Posterior cingulate gyrus (tissue), 11 donors: Measurements from ENCODE around the gene MED15.

ENCODE experiments used
- DNase-seq, 10 donors: peaks; one replicate each; pipeline versions ENCODE4 v3.0.0 to v3.0.0-alpha.2; 2020 to 2021; ENCODE audit warnings: mixed read lengths in 3 of 10
- intact Hi-C: fragments of 100-400 bp; cut with DNase I; formaldehyde crosslinking; loops from one replicate; pipeline ENCODE4 v1.15.1; 2023

The MED15 gene

DNA sequence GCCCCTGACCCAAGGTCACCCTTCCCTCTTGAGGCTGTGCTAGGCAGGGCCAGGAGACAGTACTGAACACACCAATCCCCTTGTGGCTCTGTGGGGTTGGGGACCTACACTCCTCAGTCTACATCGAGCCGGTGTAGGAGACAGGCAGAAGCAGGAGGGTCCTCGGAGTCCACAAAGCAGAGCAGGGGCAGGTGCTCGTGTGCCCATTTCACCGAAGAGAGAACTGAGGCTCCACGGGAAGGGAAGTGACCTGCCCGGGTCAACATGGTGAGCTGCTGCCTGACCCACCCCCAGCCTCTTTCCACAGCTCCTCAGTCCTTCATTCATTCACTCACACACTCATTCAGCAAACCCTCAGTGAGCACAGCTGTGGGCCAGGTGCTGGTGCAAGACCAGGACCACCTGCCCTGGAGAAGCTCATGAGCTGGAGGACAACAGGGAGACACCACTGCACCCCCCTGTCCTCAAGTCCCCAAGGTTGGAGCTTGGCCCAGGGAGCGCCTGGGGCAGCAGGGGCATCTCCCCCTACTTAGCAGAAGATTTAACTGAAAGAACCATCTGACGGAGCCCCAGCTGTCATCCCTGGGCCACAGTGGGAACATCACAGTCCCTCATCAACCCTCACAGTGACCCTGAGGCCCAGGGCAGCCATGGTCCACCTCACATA lies 127.3 kb downstream of the MED15 start:
- intact Hi-C loops: no loop called here
- peak in 1 of 10 donors; percentile 65 for DNase-seq

DNA sequence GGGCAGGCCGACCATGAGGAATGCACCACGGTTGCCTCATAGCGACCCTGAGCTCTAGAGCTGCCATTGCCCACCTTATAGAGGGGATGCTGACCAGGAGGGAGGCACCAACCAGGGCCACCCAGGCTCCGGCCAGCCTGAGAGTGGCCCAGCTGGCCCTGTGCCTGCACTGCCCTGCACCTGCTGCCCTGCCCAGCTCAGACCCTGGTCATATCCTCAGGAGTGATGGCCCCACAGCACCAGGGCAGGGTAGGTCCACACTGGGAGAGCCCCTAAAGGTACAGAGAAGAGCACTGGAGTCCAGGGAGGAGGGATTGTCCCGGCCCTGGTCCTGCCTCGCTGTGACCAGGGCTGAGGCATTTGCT lies 127.8 kb downstream of the MED15 start:
- DNase-seq: peak in 1 of 10 donors; percentile 77
- intact Hi-C loops: no loop called here

DNA sequence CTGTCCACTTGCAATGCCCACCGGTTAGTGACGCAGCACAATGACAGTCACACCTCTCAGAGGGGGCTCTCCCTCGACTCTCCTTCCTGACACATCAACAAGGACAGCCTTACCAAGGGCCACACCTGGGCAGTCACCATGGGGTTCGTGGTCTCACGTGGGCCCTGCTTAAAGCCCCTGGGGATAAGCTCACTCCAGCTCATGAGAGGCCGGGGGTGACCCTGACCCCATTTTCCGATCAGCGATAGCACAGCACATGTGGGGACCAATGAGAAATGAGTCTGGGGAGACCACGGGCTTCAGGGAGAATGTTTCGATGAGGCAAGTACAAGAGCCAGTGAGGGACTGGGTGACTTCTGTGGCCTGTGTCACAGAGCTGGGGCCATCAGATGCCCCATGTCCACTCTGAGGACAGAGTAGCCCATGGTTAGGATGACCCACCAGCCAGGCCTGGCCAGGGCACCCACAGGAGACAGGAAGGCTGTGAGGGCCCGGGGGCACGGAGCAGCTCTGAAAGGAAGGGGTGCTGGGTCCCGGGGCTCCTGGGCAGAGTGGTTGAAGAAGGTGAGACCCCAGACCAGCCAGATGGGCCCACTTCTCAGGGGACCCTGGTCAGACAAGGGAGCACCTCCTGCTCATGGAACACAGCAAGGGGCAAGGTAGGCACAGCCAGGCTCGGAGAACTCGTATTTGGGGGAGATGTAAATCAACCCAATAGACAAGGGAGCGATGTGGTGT lies 128.8 kb downstream of the MED15 start:
- peak in 1 of 10 donors; percentile 66 for DNase-seq
- intact Hi-C loops: no loop called here

DNA sequence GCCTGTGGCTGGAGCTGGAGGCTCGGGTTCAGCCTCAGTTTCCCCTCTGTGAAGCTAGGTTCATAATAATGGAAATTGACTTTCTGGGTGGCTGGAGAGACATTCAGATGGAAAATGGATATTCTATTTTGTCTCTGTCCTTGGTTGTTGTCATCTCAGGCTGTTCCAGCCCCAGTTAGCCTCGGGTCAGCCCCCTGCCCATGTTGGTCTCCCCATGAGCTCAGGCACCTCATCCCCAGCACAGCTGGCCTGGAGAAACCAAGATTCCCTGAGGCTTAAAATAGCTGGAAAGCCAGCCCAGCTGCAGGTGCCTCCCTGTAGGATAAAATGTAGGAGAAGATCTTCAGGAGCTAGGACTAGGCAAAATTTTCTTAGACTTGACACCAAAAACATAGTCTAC lies 129.5 kb downstream of the MED15 start:
- peak in 1 of 10 donors; percentile 40 for DNase-seq
- intact Hi-C loops: no loop called here
